SK-N-SH (cell line): ENCODE results near the gene FCAMR.

Source experiments
- ELF1 ChIP-seq: IDR thresholded peaks from 2 replicates; pipeline ENCODE4 v1.4.0; 2012
- FOXJ3 ChIP-seq: sonication (generic); formaldehyde crosslinking; IDR thresholded peaks from 2 replicates; pipeline ENCODE4 v1.5.1; 2020; ENCODE audit warnings: mild to moderate bottlenecking, missing genetic modification reagents
- MEF2A ChIP-seq: IDR thresholded peaks from 2 replicates; pipeline ENCODE4 v1.4.0; 2012; ENCODE audit warnings: low read depth, borderline replicate concordance
- POLR2AphosphoS5 ChIP-seq: IDR thresholded peaks from 2 replicates; pipeline ENCODE4 v1.6.1; 2012; ENCODE audit warnings: low read depth, low read length
- RCOR1 ChIP-seq: fragments of 150-350 bp; IDR thresholded peaks from 2 replicates; pipeline ENCODE4 v1.6.1; 2017; ENCODE audit warnings: antibody characterized with exemption, low read length
- RFX5 ChIP-seq: IDR thresholded peaks from 2 replicates; pipeline ENCODE4 v1.6.1; 2012; ENCODE audit warnings: mild to moderate bottlenecking, improper control_type of control experiment, low read length
- TCF12 ChIP-seq: IDR thresholded peaks from 2 replicates; pipeline ENCODE4 v1.4.0; 2012
- TEAD4 ChIP-seq: IDR thresholded peaks from 2 replicates; pipeline ENCODE4 v1.4.0; 2012; ENCODE audit warnings: mild to moderate bottlenecking, borderline replicate concordance; ENCODE audit not compliant: insufficient read depth
- ZBTB33 ChIP-seq: IDR thresholded peaks from 2 replicates; pipeline ENCODE4 v1.4.0; 2012; ENCODE audit warnings: low read depth, borderline replicate concordance
- TF ChIP-seq, protein P1 (sequence below): fragments of 150-350 bp; IDR thresholded peaks from 2 replicates; pipeline ENCODE4 v1.6.1; 2017; ENCODE audit warnings: antibody characterized with exemption, low read length, low read depth, borderline replicate concordance
- TF ChIP-seq, protein P2 (sequence below): fragments of 200-600 bp; sonication (generic); IDR thresholded peaks from 2 replicates; pipeline ENCODE4 v1.6.1; 2017; ENCODE audit warnings: antibody characterized with exemption, mild to moderate bottlenecking, moderate library complexity
- TF ChIP-seq, protein P3 (sequence below): IDR thresholded peaks from 2 replicates; pipeline ENCODE4 v1.4.0; 2012; ENCODE audit warnings: low read depth

DNA sequence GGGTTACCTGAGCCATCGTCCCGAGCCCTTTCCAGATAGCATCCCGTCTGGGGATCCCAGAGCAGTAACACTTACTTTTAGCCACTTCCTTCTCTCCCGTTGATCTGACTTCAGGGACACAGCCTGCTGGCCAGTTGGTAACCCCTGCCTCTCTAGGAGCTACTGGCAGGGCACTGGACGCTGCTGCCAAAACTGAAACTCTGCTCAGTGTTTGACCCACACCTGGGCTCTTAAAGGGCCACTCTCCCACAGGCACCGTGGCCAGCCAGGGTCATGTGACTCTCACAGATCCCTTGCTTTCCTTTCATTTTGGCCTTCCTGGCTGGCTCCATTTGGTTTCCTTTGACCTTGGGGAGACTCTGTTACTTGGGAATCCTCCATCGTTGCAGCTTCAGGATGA lies 24.0 kb downstream of the FCAMR start, which contains the start of gene PIGR:
- TF ChIP-seq, protein P1, sequence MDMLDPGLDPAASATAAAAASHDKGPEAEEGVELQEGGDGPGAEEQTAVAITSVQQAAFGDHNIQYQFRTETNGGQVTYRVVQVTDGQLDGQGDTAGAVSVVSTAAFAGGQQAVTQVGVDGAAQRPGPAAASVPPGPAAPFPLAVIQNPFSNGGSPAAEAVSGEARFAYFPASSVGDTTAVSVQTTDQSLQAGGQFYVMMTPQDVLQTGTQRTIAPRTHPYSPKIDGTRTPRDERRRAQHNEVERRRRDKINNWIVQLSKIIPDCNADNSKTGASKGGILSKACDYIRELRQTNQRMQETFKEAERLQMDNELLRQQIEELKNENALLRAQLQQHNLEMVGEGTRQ = no peak
- TF ChIP-seq, protein P2, sequence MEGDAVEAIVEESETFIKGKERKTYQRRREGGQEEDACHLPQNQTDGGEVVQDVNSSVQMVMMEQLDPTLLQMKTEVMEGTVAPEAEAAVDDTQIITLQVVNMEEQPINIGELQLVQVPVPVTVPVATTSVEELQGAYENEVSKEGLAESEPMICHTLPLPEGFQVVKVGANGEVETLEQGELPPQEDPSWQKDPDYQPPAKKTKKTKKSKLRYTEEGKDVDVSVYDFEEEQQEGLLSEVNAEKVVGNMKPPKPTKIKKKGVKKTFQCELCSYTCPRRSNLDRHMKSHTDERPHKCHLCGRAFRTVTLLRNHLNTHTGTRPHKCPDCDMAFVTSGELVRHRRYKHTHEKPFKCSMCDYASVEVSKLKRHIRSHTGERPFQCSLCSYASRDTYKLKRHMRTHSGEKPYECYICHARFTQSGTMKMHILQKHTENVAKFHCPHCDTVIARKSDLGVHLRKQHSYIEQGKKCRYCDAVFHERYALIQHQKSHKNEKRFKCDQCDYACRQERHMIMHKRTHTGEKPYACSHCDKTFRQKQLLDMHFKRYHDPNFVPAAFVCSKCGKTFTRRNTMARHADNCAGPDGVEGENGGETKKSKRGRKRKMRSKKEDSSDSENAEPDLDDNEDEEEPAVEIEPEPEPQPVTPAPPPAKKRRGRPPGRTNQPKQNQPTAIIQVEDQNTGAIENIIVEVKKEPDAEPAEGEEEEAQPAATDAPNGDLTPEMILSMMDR = no peak
- TF ChIP-seq, protein P3, sequence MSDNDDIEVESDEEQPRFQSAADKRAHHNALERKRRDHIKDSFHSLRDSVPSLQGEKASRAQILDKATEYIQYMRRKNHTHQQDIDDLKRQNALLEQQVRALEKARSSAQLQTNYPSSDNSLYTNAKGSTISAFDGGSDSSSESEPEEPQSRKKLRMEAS = no peak
- no peak for TF ChIP-seq POLR2AphosphoS5
- TF ChIP-seq MEF2A = no peak
- no peak for TF ChIP-seq FOXJ3
- TF ChIP-seq RCOR1 = no peak
- TF ChIP-seq TEAD4 = no peak
- no peak for TF ChIP-seq ELF1
- no peak for TF ChIP-seq RFX5
- TF ChIP-seq TCF12 = no peak
- TF ChIP-seq ZBTB33 = no peak
